HuH-7 (cell line): ENCODE data around the gene CRTAP.
"Not testable (repeated sequence)": the region's sequence is repeated elsewhere in the genome, so short reads cannot be mapped to it uniquely, and the experiment has no call there.

Source experiments
- DNase-seq: peaks from one replicate; pipeline ENCODE4 v3.0.0; 2011; ENCODE audit warnings: low spot score

CRTAP gene

DNA sequence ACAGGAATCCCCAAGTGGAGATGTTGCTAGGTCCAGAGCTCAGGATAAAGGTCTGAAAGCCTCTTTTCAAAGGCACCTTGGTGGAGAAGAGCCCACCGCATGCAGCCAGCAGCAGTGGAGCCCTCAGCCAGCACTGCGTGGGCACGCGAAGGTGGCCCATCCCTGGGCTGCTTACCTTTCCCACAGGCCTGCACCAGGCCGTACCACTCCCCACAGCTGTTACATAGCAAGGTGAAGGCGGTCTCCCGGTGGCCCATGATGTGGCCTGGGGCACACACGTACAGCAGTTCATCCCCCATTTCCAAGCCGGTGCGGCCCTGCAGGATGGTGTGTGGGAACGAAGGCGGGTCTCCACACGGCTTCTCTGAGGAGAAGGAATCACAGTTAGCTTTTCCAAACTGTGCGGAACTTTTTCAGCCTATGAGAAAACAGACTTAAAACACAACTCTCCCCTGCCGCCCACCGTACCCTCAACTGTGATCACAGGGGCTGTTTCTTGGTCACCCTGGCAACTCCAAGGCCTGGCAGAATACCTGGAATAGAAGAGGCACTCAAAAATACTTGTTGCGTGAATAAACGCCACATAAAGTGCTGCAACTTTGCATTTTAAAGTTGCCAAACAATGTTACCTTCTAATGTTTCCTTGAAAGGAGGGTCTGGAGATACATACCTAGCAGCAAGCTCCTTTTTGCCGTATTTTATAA, 61.0 kb downstream of the CRTAP start:
- DNase-seq: no peak

DNA sequence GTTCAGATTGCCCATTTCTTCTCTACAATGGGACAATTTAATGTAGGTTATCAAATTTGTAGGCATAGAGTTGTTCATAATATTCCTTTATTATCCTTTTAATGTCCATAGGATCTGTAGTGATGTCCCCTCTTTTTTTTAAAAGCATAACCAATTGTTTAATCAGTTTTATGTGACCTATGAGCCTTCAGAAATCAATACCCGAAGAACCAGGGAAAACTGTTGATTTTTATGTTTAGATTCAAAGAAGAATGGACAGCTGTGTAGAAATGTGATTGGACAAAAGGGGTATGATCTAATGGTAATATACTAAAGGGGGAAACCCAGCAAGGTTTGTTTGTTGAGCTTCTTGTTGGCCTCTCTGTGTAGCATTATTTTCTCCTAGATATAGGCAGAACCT, 65.3 kb downstream of the CRTAP start:
- no peak for DNase-seq

DNA sequence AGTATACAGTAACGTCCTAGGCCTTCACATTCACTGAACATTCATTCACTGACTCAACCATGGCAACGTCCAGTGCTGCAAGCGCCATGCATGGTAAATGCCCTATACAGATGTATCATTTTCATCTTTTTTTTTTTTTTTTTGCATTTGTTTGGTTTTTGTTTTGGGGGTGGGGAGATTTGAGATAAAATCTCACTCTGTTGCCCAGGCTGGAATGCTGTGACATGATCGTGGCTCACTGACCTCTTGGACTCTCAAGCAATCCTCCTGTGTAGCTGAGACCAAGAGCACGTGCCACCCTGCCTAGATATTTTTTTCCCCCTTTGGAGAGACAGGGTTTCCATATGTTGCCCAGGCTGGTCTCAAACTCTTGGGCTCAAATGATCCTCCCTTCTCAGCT, 67.4 kb downstream of the CRTAP start:
- DNase-seq: peak; percentile 23

DNA sequence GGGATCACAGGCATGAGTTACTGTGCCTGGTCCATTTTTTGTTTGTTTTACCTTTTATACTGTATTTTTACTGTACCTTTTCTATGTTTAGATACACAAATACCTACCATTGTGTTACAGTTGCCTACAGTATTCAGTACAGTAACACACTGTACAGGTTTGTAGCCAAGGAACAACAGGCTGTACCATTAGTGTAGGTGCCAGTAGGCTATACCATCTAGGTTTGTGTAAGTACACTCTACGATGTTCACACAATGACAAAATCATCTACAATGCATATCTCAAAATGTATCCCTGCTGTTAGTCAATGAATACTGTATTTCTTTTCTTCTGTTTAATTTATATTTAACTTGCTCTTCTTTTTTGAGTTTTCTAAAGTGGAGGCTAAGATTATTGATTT, 67.8 kb downstream of the CRTAP start:
- DNase-seq: not testable (repeated sequence)

DNA sequence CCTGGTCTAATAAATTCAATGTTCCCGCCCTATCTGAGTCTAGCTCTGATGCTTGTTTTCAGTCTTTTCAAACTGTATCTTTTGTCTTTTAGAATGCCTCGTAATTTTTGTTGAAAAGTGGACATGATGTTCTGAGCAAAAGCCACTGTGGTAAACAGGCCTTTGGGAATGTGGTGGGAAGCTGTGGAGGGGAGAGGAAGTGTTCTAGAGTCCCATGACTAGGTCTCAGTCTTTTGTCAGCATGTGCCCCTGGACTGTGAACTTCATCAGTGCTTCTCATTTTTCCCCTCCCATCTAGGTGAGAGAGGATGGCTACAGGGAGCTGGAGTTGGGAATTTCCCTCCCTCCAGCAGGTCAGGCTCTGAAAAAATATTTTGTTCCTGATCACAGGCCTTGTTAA, 71.0 kb downstream of the CRTAP start:
- no peak for DNase-seq

DNA sequence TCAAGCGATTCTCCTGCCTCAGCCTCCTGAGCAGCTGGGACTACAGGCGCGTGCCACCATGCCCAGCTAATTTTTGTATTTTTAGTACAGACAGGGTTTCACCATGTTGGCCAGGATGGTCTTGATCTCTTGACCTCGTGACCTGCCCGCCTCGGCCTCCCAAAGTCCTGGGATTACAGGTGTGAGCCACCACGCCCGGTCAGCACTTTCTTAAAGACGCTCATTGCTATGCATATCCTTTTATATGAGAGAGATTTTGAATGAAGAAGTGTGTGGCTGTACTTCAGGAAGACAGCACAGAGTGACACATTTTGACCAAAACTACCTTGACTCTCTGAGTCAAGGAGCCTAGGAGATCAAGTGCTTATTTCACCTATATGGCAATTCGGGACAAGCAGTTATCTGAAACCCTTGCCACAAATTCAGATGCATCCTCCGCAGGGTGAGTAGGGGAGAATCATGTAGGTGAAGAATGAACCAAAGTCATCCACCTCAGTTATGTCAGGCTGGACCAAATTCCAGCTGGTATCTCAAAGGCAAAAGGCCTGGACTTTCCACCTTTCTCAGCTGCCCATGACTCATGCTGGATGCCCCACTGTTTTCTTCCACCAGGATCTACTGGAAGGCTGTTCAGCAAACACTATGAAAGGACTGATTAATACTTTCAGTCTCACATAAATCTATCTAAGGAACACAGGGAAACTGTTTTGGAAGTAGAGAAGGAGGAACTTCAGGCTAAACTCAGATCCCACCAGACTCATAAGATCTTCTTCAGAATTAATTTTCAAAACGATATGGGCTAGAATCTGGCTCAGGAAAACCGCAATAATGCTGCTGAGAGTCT, 72.9 kb downstream of the CRTAP start:
- no peak for DNase-seq

DNA sequence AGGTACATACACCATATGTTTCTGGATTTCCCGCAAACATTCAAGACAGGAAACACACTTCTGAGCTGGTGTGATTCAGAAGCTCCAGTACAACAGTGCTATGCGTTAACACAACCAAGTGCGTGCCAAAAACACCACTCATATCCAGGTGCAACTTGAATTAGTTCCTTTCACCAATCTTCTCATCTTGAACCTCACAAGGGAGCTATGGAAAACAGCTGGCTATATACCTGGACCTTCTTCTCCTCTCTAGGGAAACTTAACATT, 73.5 kb downstream of the CRTAP start:
- DNase-seq: no peak

DNA sequence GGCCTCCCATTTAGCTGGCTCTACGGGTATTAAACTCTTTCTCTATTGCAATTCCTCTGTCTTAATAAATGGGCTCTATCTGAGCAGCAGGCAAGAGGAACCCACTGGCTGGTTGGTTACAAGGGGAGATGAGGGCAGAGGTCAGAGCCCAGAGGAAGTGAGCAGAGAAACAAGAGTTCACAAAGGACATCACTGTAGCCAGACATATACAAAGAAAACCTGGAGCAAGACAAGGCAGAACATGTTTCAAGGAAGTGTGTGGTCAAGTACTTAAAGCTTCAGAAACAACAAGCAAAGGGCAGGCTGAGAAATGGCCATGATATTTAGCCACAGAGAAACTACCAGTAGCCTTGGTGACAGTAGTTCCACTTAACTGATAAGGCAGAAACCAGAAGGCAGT, 80.5 kb downstream of the CRTAP start:
- DNase-seq: no peak

DNA sequence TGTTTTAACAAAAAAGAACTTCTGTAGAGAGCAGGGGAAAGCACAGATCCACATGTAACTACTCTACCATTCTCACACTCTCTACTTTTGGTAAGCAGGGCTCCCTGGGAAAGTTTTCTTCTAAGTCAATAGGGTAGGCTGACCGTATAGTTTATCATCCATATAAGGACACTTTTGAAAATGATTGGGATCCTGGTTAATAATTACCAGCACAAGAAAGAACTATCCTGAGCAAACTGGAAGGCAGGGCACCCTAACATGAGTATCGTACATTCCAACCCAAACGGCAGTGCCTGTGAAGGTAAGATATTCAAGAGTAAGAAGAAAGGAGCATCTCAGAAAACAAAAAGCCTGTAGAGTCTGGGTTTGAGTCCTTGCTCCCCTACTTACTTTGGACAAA, 82.7 kb downstream of the CRTAP start:
- DNase-seq: no peak
